Measurements from ENCODE around the gene CAMTA1.

Gene CAMTA1

GRCh38 chr1:7094509-7094908 is 309.3 kb downstream of the CAMTA1 start:
- Histone ChIP-seq H3K4me1 (ENCODE audit: control insufficient read depth, insufficient read depth, low read length) (no peaks in the 10 kb centered on the region), H3K27me3 (ENCODE audit: control insufficient read depth in 1 of 2, insufficient read depth in 2 of 2, low read length in 2 of 2) (peaks cover 16 to 27% of the 10 kb centered on the region in 2 donors), H3K9ac (ENCODE audit: low read length in 2 of 2) (no peak overlapping the region), H3K36me3 (ENCODE audit: control insufficient read depth in 2 of 2, insufficient read depth in 2 of 2, low read length in 2 of 2) (no peaks in the 10 kb centered on the region), H3K4me3 (ENCODE audit: low read length in 2 of 2) (no peak overlapping the region), H3K27ac (ENCODE audit: low read length) (no peak overlapping the region), H3K9me3 (ENCODE audit: control insufficient read depth in 2 of 2, low read length in 2 of 2) (no peaks in the 10 kb centered on the region)

DNA sequence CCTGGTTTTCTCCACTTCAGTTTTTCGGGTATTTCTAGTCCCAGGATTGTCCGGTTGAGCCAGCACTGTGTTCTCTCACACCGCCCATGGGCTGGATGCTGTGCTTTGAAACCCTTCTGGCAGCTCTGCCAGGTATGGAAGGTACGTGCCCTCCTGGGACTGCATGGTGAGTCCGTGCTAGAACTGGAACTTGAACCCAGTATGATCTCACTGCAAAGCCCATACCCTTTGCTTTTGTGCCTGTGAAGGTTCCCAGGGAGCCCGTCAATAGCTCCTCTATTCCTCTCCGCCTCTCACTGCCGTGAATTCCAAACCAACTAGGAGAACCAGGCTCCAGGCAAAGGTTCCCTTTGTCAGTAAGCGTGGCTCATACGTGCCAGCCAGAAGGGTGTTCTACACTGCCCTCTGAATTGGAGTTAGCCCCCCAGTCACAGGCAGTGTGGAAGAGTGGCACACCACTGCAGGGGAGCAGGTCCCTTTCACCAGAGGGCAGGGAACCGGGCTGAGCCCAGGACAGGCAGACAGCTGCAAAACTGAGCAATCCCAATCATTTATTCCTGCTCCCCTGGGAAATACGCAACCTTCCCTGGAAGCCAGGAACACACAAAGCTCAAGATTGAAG is 310.2 kb downstream of the CAMTA1 start:
- Histone ChIP-seq H3K9me3 (ENCODE audit: control insufficient read depth in 2 of 2, low read length in 2 of 2) (no peaks in the 10 kb centered on the region), H3K4me1 (ENCODE audit: control insufficient read depth, insufficient read depth, low read length) (no peaks in the 10 kb centered on the region), H3K4me3 (ENCODE audit: low read length in 2 of 2) (no peak overlapping the region), H3K27ac (ENCODE audit: low read length) (no peak overlapping the region), H3K9ac (ENCODE audit: low read length in 2 of 2) (no peak overlapping the region), H3K36me3 (ENCODE audit: control insufficient read depth in 2 of 2, insufficient read depth in 2 of 2, low read length in 2 of 2) (no peaks in the 10 kb centered on the region), H3K27me3 (ENCODE audit: control insufficient read depth in 1 of 2, insufficient read depth in 2 of 2, low read length in 2 of 2) (peaks cover 20 to 32% of the 10 kb centered on the region in 2 donors)

GRCh38 chr1:7097938-7098592 is 312.8 kb downstream of the CAMTA1 start:
- H3K4me3 ChIP-seq (ENCODE audit: low read length in 2 of 2): no peak overlapping the region
- no peaks in the 10 kb centered on the region for H3K4me1 ChIP-seq (ENCODE audit: control insufficient read depth, insufficient read depth, low read length)
- no peaks in the 10 kb centered on the region for H3K36me3 ChIP-seq (ENCODE audit: control insufficient read depth in 2 of 2, insufficient read depth in 2 of 2, low read length in 2 of 2)
- no peak overlapping the region for H3K9ac ChIP-seq (ENCODE audit: low read length in 2 of 2)
- peaks cover 20 to 29% of the 10 kb centered on the region in 2 donors for H3K27me3 ChIP-seq (ENCODE audit: control insufficient read depth in 1 of 2, insufficient read depth in 2 of 2, low read length in 2 of 2)
- no peak overlapping the region for H3K27ac ChIP-seq (ENCODE audit: low read length)
- no peaks in the 10 kb centered on the region for H3K9me3 ChIP-seq (ENCODE audit: control insufficient read depth in 2 of 2, low read length in 2 of 2)

DNA sequence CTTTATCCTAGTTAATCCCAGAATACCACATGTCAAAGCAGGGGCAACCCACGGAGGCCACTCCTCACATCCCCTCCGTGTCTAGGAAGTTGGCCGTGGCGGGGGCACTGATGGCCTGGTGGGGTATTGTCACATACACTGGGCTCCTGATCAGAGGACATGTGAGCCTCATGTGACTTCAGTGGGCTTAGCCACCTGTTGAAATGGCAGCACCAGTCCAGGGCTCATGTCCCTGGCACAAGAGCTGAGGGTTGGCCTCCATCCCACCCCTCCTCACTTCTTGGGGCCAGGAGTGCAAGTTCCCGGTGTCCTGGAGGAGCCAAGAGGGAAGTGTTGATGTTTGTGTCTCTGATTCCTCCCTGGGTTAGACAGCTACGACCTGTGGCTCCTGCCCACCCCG is 313.4 kb downstream of the CAMTA1 start:
- H3K4me1 ChIP-seq (ENCODE audit: control insufficient read depth, insufficient read depth, low read length): no peaks in the 10 kb centered on the region
- H3K9me3 ChIP-seq (ENCODE audit: control insufficient read depth in 2 of 2, low read length in 2 of 2): no peaks in the 10 kb centered on the region

DNA sequence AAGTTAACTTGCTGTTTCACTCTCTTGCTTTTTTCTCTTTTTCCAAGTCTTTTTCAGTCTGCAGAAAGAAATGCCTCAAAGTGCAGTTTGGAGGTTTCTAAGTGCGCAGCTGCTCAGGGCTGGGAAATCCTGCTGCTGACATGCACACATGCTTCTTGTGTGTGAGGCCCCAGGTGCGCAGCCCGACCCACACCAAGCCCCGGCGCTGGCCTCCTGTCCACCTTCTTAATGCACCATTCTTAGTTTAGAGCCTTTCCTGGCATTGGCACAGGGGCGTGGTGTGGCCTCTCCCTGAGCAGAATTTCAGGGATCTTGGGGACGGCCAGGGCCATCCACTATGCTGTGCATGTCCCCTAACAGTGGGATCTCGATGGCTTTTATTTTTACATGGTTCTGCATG is 315.2 kb downstream of the CAMTA1 start:
- Histone ChIP-seq H3K4me3 (ENCODE audit: low read length in 2 of 2) (no peak overlapping the region), H3K27ac (ENCODE audit: low read length) (no peak overlapping the region), H3K4me1 (ENCODE audit: control insufficient read depth, insufficient read depth, low read length) (no peaks in the 10 kb centered on the region), H3K36me3 (ENCODE audit: control insufficient read depth in 2 of 2, insufficient read depth in 2 of 2, low read length in 2 of 2) (no peaks in the 10 kb centered on the region), H3K27me3 (ENCODE audit: control insufficient read depth in 1 of 2, insufficient read depth in 2 of 2, low read length in 2 of 2) (peaks cover 17 to 21% of the 10 kb centered on the region in 2 donors), H3K9me3 (ENCODE audit: control insufficient read depth in 2 of 2, low read length in 2 of 2) (no peaks in the 10 kb centered on the region), H3K9ac (ENCODE audit: low read length in 2 of 2) (no peak overlapping the region)

More for the DNA sequence above, 313.4 kb downstream of the CAMTA1 start:
- no peak overlapping the region for H3K4me3 ChIP-seq (ENCODE audit: low read length in 2 of 2)
- no peak overlapping the region for H3K9ac ChIP-seq (ENCODE audit: low read length in 2 of 2)
- no peak overlapping the region for H3K27ac ChIP-seq (ENCODE audit: low read length)
- peaks cover 17 to 24% of the 10 kb centered on the region in 2 donors for H3K27me3 ChIP-seq (ENCODE audit: control insufficient read depth in 1 of 2, insufficient read depth in 2 of 2, low read length in 2 of 2)
- no peaks in the 10 kb centered on the region for H3K36me3 ChIP-seq (ENCODE audit: control insufficient read depth in 2 of 2, insufficient read depth in 2 of 2, low read length in 2 of 2)

- no peak overlapping the region for H3K4me3 ChIP-seq (ENCODE audit: low read length in 2 of 2)
- peaks cover 17 to 18% of the 10 kb centered on the region in 2 donors for H3K27me3 ChIP-seq (ENCODE audit: control insufficient read depth in 1 of 2, insufficient read depth in 2 of 2, low read length in 2 of 2)
- H3K36me3 ChIP-seq (ENCODE audit: control insufficient read depth in 2 of 2, insufficient read depth in 2 of 2, low read length in 2 of 2): no peaks in the 10 kb centered on the region
- no peak overlapping the region for H3K27ac ChIP-seq (ENCODE audit: low read length)
- H3K4me1 ChIP-seq (ENCODE audit: control insufficient read depth, insufficient read depth, low read length): no peaks in the 10 kb centered on the region
- H3K9me3 ChIP-seq (ENCODE audit: control insufficient read depth in 2 of 2, low read length in 2 of 2): no peaks in the 10 kb centered on the region
- no peak overlapping the region for H3K9ac ChIP-seq (ENCODE audit: low read length in 2 of 2)
Measured at GRCh38 chr1:7101187-7101586, 315.9 kb downstream of the CAMTA1 start.

DNA sequence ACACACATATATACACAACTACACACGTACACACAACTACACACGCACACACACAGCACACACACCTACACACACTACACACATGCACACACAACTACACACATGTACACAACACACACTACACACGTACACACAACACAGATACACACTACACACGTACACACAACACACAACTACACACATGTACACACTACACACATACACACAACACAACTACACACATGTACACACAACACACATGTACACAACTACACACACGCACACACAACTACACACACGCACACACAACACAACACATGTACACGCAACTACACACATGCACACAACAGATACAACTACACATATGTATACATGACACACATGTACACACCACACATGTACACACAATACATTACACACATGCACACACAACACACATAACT is 318.1 kb downstream of the CAMTA1 start:
- Histone ChIP-seq H3K9ac (ENCODE audit: low read length in 2 of 2) (no peak overlapping the region), H3K4me1 (ENCODE audit: control insufficient read depth, insufficient read depth, low read length) (no peaks in the 10 kb centered on the region), H3K9me3 (ENCODE audit: control insufficient read depth in 2 of 2, low read length in 2 of 2) (no peaks in the 10 kb centered on the region), H3K4me3 (ENCODE audit: low read length in 2 of 2) (no peak overlapping the region), H3K27ac (ENCODE audit: low read length) (no peak overlapping the region), H3K27me3 (ENCODE audit: control insufficient read depth in 1 of 2, insufficient read depth in 2 of 2, low read length in 2 of 2) (peaks cover 12 to 15% of the 10 kb centered on the region in 2 donors), H3K36me3 (ENCODE audit: control insufficient read depth in 2 of 2, insufficient read depth in 2 of 2, low read length in 2 of 2) (no peaks in the 10 kb centered on the region)

GRCh38 chr1:7103874-7104273 is 318.6 kb downstream of the CAMTA1 start:
- H3K4me3 ChIP-seq (ENCODE audit: low read length in 2 of 2): no peak overlapping the region
- H3K27ac ChIP-seq (ENCODE audit: low read length): no peak overlapping the region
- no peaks in the 10 kb centered on the region for H3K9me3 ChIP-seq (ENCODE audit: control insufficient read depth in 2 of 2, low read length in 2 of 2)
- no peaks in the 10 kb centered on the region for H3K36me3 ChIP-seq (ENCODE audit: control insufficient read depth in 2 of 2, insufficient read depth in 2 of 2, low read length in 2 of 2)
- no peak overlapping the region for H3K9ac ChIP-seq (ENCODE audit: low read length in 2 of 2)
- no peaks in the 10 kb centered on the region for H3K4me1 ChIP-seq (ENCODE audit: control insufficient read depth, insufficient read depth, low read length)
- peaks cover 11 to 15% of the 10 kb centered on the region in 2 donors for H3K27me3 ChIP-seq (ENCODE audit: control insufficient read depth in 1 of 2, insufficient read depth in 2 of 2, low read length in 2 of 2)

GRCh38 chr1:7104339-7104738 is 319.1 kb downstream of the CAMTA1 start:
- H3K4me1 ChIP-seq (ENCODE audit: control insufficient read depth, insufficient read depth, low read length): no peaks in the 10 kb centered on the region
- no peak overlapping the region for H3K27ac ChIP-seq (ENCODE audit: low read length)
- no peak overlapping the region for H3K4me3 ChIP-seq (ENCODE audit: low read length in 2 of 2)
- peaks cover 10 to 17% of the 10 kb centered on the region in 2 donors for H3K27me3 ChIP-seq (ENCODE audit: control insufficient read depth in 1 of 2, insufficient read depth in 2 of 2, low read length in 2 of 2)
- no peak overlapping the region for H3K9ac ChIP-seq (ENCODE audit: low read length in 2 of 2)
- H3K36me3 ChIP-seq (ENCODE audit: control insufficient read depth in 2 of 2, insufficient read depth in 2 of 2, low read length in 2 of 2): no peaks in the 10 kb centered on the region
- no peaks in the 10 kb centered on the region for H3K9me3 ChIP-seq (ENCODE audit: control insufficient read depth in 2 of 2, low read length in 2 of 2)

DNA sequence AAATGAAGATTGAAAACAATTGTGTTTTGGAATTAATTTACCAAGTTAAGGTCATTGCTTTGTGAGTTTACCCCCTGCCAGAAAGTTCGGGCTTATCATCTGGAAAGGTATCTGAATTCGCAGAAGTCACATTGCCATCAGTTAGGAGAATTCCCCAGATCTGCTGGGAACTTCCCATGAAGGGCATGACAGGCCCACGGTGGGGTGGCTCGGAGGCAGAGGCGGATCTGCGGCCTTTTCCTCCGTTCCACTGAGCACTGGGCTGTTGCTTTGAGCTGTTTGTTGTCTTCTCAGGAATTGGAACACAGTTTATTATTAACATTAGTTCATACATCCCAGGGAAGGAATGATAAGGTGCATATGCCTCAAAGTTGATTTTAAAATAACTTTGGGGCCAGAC is 320.0 kb downstream of the CAMTA1 start:
- H3K27me3 ChIP-seq (ENCODE audit: control insufficient read depth in 1 of 2, insufficient read depth in 2 of 2, low read length in 2 of 2): peaks cover 5 to 13% of the 10 kb centered on the region in 2 donors
- H3K27ac ChIP-seq (ENCODE audit: low read length): no peak overlapping the region
- H3K9me3 ChIP-seq (ENCODE audit: control insufficient read depth in 2 of 2, low read length in 2 of 2): no peaks in the 10 kb centered on the region
- H3K36me3 ChIP-seq (ENCODE audit: control insufficient read depth in 2 of 2, insufficient read depth in 2 of 2, low read length in 2 of 2): no peaks in the 10 kb centered on the region
- no peaks in the 10 kb centered on the region for H3K4me1 ChIP-seq (ENCODE audit: control insufficient read depth, insufficient read depth, low read length)
- H3K9ac ChIP-seq (ENCODE audit: low read length in 2 of 2): no peak overlapping the region
- H3K4me3 ChIP-seq (ENCODE audit: low read length in 2 of 2): no peak overlapping the region

- Histone ChIP-seq H3K27ac (ENCODE audit: low read length) (no peak overlapping the region), H3K36me3 (ENCODE audit: control insufficient read depth in 2 of 2, insufficient read depth in 2 of 2, low read length in 2 of 2) (no peaks in the 10 kb centered on the region), H3K4me3 (ENCODE audit: low read length in 2 of 2) (no peak overlapping the region), H3K4me1 (ENCODE audit: control insufficient read depth, insufficient read depth, low read length) (no peaks in the 10 kb centered on the region), H3K27me3 (ENCODE audit: control insufficient read depth in 1 of 2, insufficient read depth in 2 of 2, low read length in 2 of 2) (peaks cover 8 to 15% of the 10 kb centered on the region in 2 donors), H3K9ac (ENCODE audit: low read length in 2 of 2) (no peak overlapping the region), H3K9me3 (ENCODE audit: control insufficient read depth in 2 of 2, low read length in 2 of 2) (no peaks in the 10 kb centered on the region)
Measured at GRCh38 chr1:7106442-7107108, 321.3 kb downstream of the CAMTA1 start.
